HG03108 (cell line): ENCODE results near the gene MUC15.
"Not testable (repeated sequence)": the region's sequence is repeated elsewhere in the genome, so short reads cannot be mapped to it uniquely, and the experiment has no call there.

Source experiments
- ATAC-seq: cut with Tn5 transposase; IDR thresholded peaks from one replicate; pipeline ENCODE4 v1.9.1; 2021; ENCODE audit warnings: moderate library complexity; ENCODE audit not compliant: unreplicated experiment

MUC15 gene

GRCh38 chr11:26571861-26572654 lies at the start of gene MUC15:
TSS of gene MUC15 (minus strand) at chr11:26572263. CDS start at chr11:26567094, 5,169 bp downstream.
- no peak for ATAC-seq

- no peak for ATAC-seq
These were observed 49.1 kb upstream of the MUC15 start for GRCh38 chr11:26621132-26621531.

GRCh38 chr11:26620282-26621045 lies 48.4 kb upstream of the MUC15 start:
- no peak for ATAC-seq

GRCh38 chr11:26618441-26618840 lies 46.4 kb upstream of the MUC15 start:
- no peak for ATAC-seq

- ATAC-seq = no peak
These were observed 41.7 kb upstream of the MUC15 start for GRCh38 chr11:26613759-26614158.

GRCh38 chr11:26608507-26609146 lies 36.6 kb upstream of the MUC15 start:
- no peak for ATAC-seq

GRCh38 chr11:26607725-26608506 lies 35.9 kb upstream of the MUC15 start:
- no peak for ATAC-seq

GRCh38 chr11:26599876-26600434 lies 27.9 kb upstream of the MUC15 start:
- no peak for ATAC-seq

- no peak for ATAC-seq
These were observed 27.4 kb upstream of the MUC15 start for GRCh38 chr11:26599425-26599824.

GRCh38 chr11:26597899-26598298 lies 25.8 kb upstream of the MUC15 start:
- no peak for ATAC-seq

GRCh38 chr11:26597049-26597689 lies 25.1 kb upstream of the MUC15 start:
- not testable (repeated sequence) for ATAC-seq

GRCh38 chr11:26595207-26595865 lies 23.3 kb upstream of the MUC15 start:
- not testable (repeated sequence) for ATAC-seq

GRCh38 chr11:26593691-26594090 lies 21.6 kb upstream of the MUC15 start:
- ATAC-seq = no peak

- ATAC-seq = no peak
These were observed 15.0 kb upstream of the MUC15 start for GRCh38 chr11:26587073-26587472.

GRCh38 chr11:26584818-26585217 lies 12.8 kb upstream of the MUC15 start:
- ATAC-seq = no peak

GRCh38 chr11:26583550-26583949 lies 11.5 kb upstream of the MUC15 start:
- no peak for ATAC-seq

GRCh38 chr11:26580929-26581328 lies 8.9 kb upstream of the MUC15 start:
- no peak for ATAC-seq

- no peak for ATAC-seq
These were observed 7.6 kb upstream of the MUC15 start for GRCh38 chr11:26579683-26580082.

GRCh38 chr11:26578998-26579661 lies 7.1 kb upstream of the MUC15 start:
- ATAC-seq = no peak
